ENCODE measurements around the gene PRSS23. TPM values are rescaled to one million over a fixed set of nuclear protein-coding genes. Genes with fewer than 3 reads are reported as not detected.

The PRSS23 gene
- polyA plus RNA-seq, 4 donors, result 106 to 124 (median 113) TPM

GRCh38 chr11:86790195-86790725, 10.1 kb upstream of the PRSS23 start:
- DNase-seq (ENCODE audit: low read depth in 4 of 4, low spot score in 3 of 4), result no peak

GRCh38 chr11:86790867-86791849, 9.2 kb upstream of the PRSS23 start:
- DNase-seq (ENCODE audit: low read depth in 4 of 4, low spot score in 3 of 4), result no peak

GRCh38 chr11:86792150-86792549, 8.2 kb upstream of the PRSS23 start:
- no peak for DNase-seq (ENCODE audit: low read depth in 4 of 4, low spot score in 3 of 4)

- DNase-seq (ENCODE audit: low read depth in 4 of 4, low spot score in 3 of 4), result no peak
Measured at GRCh38 chr11:86793307-86793706, 7.0 kb upstream of the PRSS23 start.

- DNase-seq (ENCODE audit: low read depth in 4 of 4, low spot score in 3 of 4), result no peak
Measured at GRCh38 chr11:86795511-86795910, 4.8 kb upstream of the PRSS23 start.

GRCh38 chr11:86795949-86796348, 4.4 kb upstream of the PRSS23 start:
- DNase-seq (ENCODE audit: low read depth in 4 of 4, low spot score in 3 of 4), result no peak

GRCh38 chr11:86797133-86797532, 3.2 kb upstream of the PRSS23 start:
- DNase-seq (ENCODE audit: low read depth in 4 of 4, low spot score in 3 of 4), result no peak

GRCh38 chr11:86798988-86799387, 1.4 kb upstream of the PRSS23 start:
- no peak for DNase-seq (ENCODE audit: low read depth in 4 of 4, low spot score in 3 of 4)

- DNase-seq (ENCODE audit: low read depth in 4 of 4, low spot score in 3 of 4), result no peak
Measured at GRCh38 chr11:86799680-86800075, 664 bp upstream of the PRSS23 start.

GRCh38 chr11:86800960-86801272, 574 bp downstream of the PRSS23 start:
- no peak for DNase-seq (ENCODE audit: low read depth in 4 of 4, low spot score in 3 of 4)

- DNase-seq (ENCODE audit: low read depth in 4 of 4, low spot score in 3 of 4), result no peak
Measured at GRCh38 chr11:86801364-86801763, 1.0 kb downstream of the PRSS23 start.

GRCh38 chr11:86802146-86802545, 1.8 kb downstream of the PRSS23 start:
- no peak for DNase-seq (ENCODE audit: low read depth in 4 of 4, low spot score in 3 of 4)

GRCh38 chr11:86802601-86803051, 2.3 kb downstream of the PRSS23 start:
- no peak for DNase-seq (ENCODE audit: low read depth in 4 of 4, low spot score in 3 of 4)

GRCh38 chr11:86803136-86804045, 3.0 kb downstream of the PRSS23 start:
- no peak for DNase-seq (ENCODE audit: low read depth in 4 of 4, low spot score in 3 of 4)

- DNase-seq (ENCODE audit: low read depth in 4 of 4, low spot score in 3 of 4), result no peak
Measured at GRCh38 chr11:86804951-86805350, 4.6 kb downstream of the PRSS23 start.

GRCh38 chr11:86805873-86806310, 5.5 kb downstream of the PRSS23 start:
- DNase-seq (ENCODE audit: low read depth in 4 of 4, low spot score in 3 of 4), result no peak

GRCh38 chr11:86806903-86807302, 6.6 kb downstream of the PRSS23 start:
- DNase-seq (ENCODE audit: low read depth in 4 of 4, low spot score in 3 of 4), result no peak

- DNase-seq (ENCODE audit: low read depth in 4 of 4, low spot score in 3 of 4), result no peak
Measured at GRCh38 chr11:86807360-86807759, 7.0 kb downstream of the PRSS23 start.

GRCh38 chr11:86809561-86809960, 9.2 kb downstream of the PRSS23 start:
- DNase-seq (ENCODE audit: low read depth in 4 of 4, low spot score in 3 of 4), result no peak

GRCh38 chr11:86810288-86810687, 9.9 kb downstream of the PRSS23 start:
- no peak for DNase-seq (ENCODE audit: low read depth in 4 of 4, low spot score in 3 of 4)

All from right renal pelvis (tissue), 4 donors.